ENCODE results near the gene TNFSF13. TPM values are rescaled to one million over a fixed set of nuclear protein-coding genes. Genes with fewer than 3 reads are reported as not detected.

Gene TNFSF13
- polyA plus RNA-seq, 1 donor from 2014 or later = 0.15 TPM

DNA sequence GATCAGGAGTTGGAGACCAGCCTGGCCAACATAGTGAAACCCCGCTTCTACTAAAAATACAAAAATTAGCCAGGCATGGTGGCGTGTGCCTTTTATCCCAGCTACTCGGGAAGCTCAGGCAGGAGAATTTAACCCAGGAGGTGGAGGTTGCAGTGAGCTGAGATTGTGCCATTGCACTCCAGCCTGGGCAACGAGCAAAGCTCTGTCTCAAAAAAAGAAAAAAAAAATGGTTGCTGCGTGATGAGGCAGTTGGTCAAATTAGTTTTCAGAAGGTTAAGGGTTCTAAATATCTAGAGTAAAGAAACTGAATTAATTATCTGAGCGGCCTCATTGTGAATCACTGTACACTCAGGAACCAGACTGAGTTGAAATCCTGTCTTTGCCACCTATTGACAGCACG lies 17.4 kb downstream of the TNFSF13 start:
- H3K27ac ChIP-seq (ENCODE audit: low read length) = no peak overlapping the region
- H3K9me3 ChIP-seq (ENCODE audit: low read length) = no peaks in the 10 kb centered on the region
- H3K79me2 ChIP-seq (replicated peaks; ENCODE audit: insufficient read depth, low read length) = peaks cover 35% of the 10 kb centered on the region
- H3K27me3 ChIP-seq (ENCODE audit: insufficient read depth, low read depth, low read length) = no peaks in the 10 kb centered on the region
- H4K20me1 ChIP-seq (ENCODE audit: insufficient read depth) = peaks cover 30% of the 10 kb centered on the region
- H3K9ac ChIP-seq (ENCODE audit: low read length) = no peak overlapping the region
- H3K36me3 ChIP-seq (ENCODE audit: insufficient read depth, low read length) = peaks cover 9% of the 10 kb centered on the region
- no peak overlapping the region for H3K4me3 ChIP-seq (ENCODE audit: low read length)
- H3F3A ChIP-seq (ENCODE audit: insufficient read depth, low read length, poor library complexity, severe bottlenecking) = no peaks in the 10 kb centered on the region
- no peaks in the 10 kb centered on the region for H3K9me2 ChIP-seq (ENCODE audit: insufficient read depth, low read length)
- no peak overlapping the region for H2AFZ ChIP-seq (ENCODE audit: low read depth, low read length)
- no peak overlapping the region for H3K4me2 ChIP-seq (ENCODE audit: low read length)
- no peak for TF ChIP-seq EP300 (conservative IDR thresholded peaks at IDR 0.05; ENCODE audit: poor library complexity, severe bottlenecking)
- no peak for TF ChIP-seq RAD21 (conservative IDR thresholded peaks at IDR 0.05)
- TF ChIP-seq MXI1 (conservative IDR thresholded peaks at IDR 0.05; ENCODE audit: poor library complexity, severe bottlenecking) = no peak
- TF ChIP-seq POLR2AphosphoS5 (IDR thresholded peaks at IDR 0.05) = no peak
- TF ChIP-seq, protein P1, sequence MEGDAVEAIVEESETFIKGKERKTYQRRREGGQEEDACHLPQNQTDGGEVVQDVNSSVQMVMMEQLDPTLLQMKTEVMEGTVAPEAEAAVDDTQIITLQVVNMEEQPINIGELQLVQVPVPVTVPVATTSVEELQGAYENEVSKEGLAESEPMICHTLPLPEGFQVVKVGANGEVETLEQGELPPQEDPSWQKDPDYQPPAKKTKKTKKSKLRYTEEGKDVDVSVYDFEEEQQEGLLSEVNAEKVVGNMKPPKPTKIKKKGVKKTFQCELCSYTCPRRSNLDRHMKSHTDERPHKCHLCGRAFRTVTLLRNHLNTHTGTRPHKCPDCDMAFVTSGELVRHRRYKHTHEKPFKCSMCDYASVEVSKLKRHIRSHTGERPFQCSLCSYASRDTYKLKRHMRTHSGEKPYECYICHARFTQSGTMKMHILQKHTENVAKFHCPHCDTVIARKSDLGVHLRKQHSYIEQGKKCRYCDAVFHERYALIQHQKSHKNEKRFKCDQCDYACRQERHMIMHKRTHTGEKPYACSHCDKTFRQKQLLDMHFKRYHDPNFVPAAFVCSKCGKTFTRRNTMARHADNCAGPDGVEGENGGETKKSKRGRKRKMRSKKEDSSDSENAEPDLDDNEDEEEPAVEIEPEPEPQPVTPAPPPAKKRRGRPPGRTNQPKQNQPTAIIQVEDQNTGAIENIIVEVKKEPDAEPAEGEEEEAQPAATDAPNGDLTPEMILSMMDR (IDR thresholded peaks at IDR 0.05; ENCODE audit: poor library complexity, severe bottlenecking) = no peak
- TF ChIP-seq SMC3 (conservative IDR thresholded peaks at IDR 0.05; ENCODE audit: poor library complexity) = no peak
- no peak for TF ChIP-seq EZH2 (IDR thresholded peaks at IDR 0.05; ENCODE audit: borderline replicate concordance, insufficient read depth, low read length, poor library complexity, severe bottlenecking)
- TF ChIP-seq, protein P2, sequence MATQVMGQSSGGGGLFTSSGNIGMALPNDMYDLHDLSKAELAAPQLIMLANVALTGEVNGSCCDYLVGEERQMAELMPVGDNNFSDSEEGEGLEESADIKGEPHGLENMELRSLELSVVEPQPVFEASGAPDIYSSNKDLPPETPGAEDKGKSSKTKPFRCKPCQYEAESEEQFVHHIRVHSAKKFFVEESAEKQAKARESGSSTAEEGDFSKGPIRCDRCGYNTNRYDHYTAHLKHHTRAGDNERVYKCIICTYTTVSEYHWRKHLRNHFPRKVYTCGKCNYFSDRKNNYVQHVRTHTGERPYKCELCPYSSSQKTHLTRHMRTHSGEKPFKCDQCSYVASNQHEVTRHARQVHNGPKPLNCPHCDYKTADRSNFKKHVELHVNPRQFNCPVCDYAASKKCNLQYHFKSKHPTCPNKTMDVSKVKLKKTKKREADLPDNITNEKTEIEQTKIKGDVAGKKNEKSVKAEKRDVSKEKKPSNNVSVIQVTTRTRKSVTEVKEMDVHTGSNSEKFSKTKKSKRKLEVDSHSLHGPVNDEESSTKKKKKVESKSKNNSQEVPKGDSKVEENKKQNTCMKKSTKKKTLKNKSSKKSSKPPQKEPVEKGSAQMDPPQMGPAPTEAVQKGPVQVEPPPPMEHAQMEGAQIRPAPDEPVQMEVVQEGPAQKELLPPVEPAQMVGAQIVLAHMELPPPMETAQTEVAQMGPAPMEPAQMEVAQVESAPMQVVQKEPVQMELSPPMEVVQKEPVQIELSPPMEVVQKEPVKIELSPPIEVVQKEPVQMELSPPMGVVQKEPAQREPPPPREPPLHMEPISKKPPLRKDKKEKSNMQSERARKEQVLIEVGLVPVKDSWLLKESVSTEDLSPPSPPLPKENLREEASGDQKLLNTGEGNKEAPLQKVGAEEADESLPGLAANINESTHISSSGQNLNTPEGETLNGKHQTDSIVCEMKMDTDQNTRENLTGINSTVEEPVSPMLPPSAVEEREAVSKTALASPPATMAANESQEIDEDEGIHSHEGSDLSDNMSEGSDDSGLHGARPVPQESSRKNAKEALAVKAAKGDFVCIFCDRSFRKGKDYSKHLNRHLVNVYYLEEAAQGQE (IDR thresholded peaks at IDR 0.05; ENCODE audit: borderline replicate concordance) = no peak
- TF ChIP-seq TAF1 (IDR thresholded peaks at IDR 0.05; ENCODE audit: low read depth) = no peak

DNA sequence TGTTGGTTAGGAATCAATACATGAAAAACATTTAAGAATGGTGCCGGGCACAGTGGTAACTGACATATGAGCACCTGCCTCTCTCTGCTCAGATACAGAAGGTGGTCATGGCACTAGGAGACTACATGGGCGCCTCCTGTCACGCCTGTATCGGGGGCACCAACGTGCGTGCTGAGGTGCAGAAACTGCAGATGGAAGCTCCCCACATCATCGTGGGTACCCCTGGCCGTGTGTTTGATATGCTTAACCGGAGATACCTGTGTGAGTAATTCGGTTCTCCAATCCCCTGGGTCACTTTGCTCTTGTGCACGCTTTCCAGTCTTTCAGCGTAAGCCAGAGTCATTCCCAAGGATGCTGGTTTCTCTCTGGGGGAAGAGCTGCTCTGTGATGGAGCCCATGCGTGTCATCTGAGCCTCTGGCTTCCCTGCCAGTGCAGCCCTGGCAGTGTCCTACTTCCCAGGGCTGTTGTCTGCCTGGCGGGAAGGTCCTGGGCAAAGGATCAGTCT lies 17.9 kb downstream of the TNFSF13 start:
- Histone ChIP-seq H4K20me1 (ENCODE audit: insufficient read depth) (peaks cover 30% of the 10 kb centered on the region), H3K9ac (ENCODE audit: low read length) (no peak overlapping the region), H3K36me3 (ENCODE audit: insufficient read depth, low read length) (peaks cover 6% of the 10 kb centered on the region), H3K9me3 (ENCODE audit: low read length) (no peaks in the 10 kb centered on the region), H3K27me3 (ENCODE audit: insufficient read depth, low read depth, low read length) (no peaks in the 10 kb centered on the region), H3K27ac (ENCODE audit: low read length) (no peak overlapping the region), H2AFZ (ENCODE audit: low read depth, low read length) (no peak overlapping the region), H3K4me2 (ENCODE audit: low read length) (no peak overlapping the region), H3K4me3 (ENCODE audit: low read length) (no peak overlapping the region), H3F3A (ENCODE audit: insufficient read depth, low read length, poor library complexity, severe bottlenecking) (no peaks in the 10 kb centered on the region), H3K9me2 (ENCODE audit: insufficient read depth, low read length) (no peaks in the 10 kb centered on the region), H3K79me2 (replicated peaks; ENCODE audit: insufficient read depth, low read length) (peaks cover 35% of the 10 kb centered on the region)
- no peak for TF ChIP-seq TAF1 (IDR thresholded peaks at IDR 0.05; ENCODE audit: low read depth)
- TF ChIP-seq, protein P1 (IDR thresholded peaks at IDR 0.05; ENCODE audit: poor library complexity, severe bottlenecking) = no peak
- no peak for TF ChIP-seq EP300 (conservative IDR thresholded peaks at IDR 0.05; ENCODE audit: poor library complexity, severe bottlenecking)
- TF ChIP-seq POLR2AphosphoS5 (IDR thresholded peaks at IDR 0.05) = no peak
- TF ChIP-seq SMC3 (conservative IDR thresholded peaks at IDR 0.05; ENCODE audit: poor library complexity) = no peak
- no peak for TF ChIP-seq RAD21 (conservative IDR thresholded peaks at IDR 0.05)
- no peak for TF ChIP-seq MXI1 (conservative IDR thresholded peaks at IDR 0.05; ENCODE audit: poor library complexity, severe bottlenecking)
- no peak for TF ChIP-seq EZH2 (IDR thresholded peaks at IDR 0.05; ENCODE audit: borderline replicate concordance, insufficient read depth, low read length, poor library complexity, severe bottlenecking)
- TF ChIP-seq, protein P2 (IDR thresholded peaks at IDR 0.05; ENCODE audit: borderline replicate concordance) = no peak
